GM23338 (cell line): ENCODE measurements around the gene HOXA10. TPM values are rescaled to one million over a fixed set of nuclear protein-coding genes. Genes with fewer than 3 reads are reported as not detected.
A peak's percentile ranks its signal among the peaks of the same experiment; 100 is the strongest.

Experiments
- ATAC-seq: fragments of 200-7000 bp; cut with Tn5 transposase; 3 replicates; pipeline ENCODE4 v1.9.1; 2020
- DNase-seq: peaks from one replicate; pipeline ENCODE4 v3.0.0-alpha.2; 2015; ENCODE audit warnings: low spot score
- H2AFZ ChIP-seq: fragments of 200-600 bp; sonication (generic); 2 replicates; pipeline ENCODE4 v1.8.0; 2016; ENCODE audit warnings: antibody characterized with exemption, mild to moderate bottlenecking, moderate library complexity
- H3F3A ChIP-seq: fragments of 200-600 bp; sonication (generic); replicated peaks from 2 replicates; pipeline ENCODE4 v1.8.0; 2017; ENCODE audit warnings: antibody characterized with exemption, mixed run types, low read depth
- H3K27ac ChIP-seq: fragments of 200-600 bp; sonication (generic); 2 replicates; pipeline ENCODE4 v1.6.1; 2016; ENCODE audit warnings: low read depth
- H3K27me3 ChIP-seq: fragments of 200-600 bp; sonication (generic); 2 replicates; pipeline ENCODE4 v1.8.0; 2016; ENCODE audit warnings: mild to moderate bottlenecking, mixed run types, moderate library complexity; ENCODE audit not compliant: insufficient read depth
- H3K36me3 ChIP-seq: fragments of 200-600 bp; sonication (generic); 2 replicates; pipeline ENCODE4 v1.8.0; 2016; ENCODE audit warnings: mild to moderate bottlenecking; ENCODE audit not compliant: insufficient read depth
- H3K4me1 ChIP-seq: fragments of 200-600 bp; sonication (generic); 2 replicates; pipeline ENCODE4 v1.8.0; 2016; ENCODE audit warnings: mild to moderate bottlenecking, moderate library complexity; ENCODE audit not compliant: insufficient read depth
- H3K4me2 ChIP-seq: fragments of 200-600 bp; sonication (generic); 2 replicates; pipeline ENCODE4 v1.7.1; 2017; ENCODE audit warnings: mixed run types
- H3K4me3 ChIP-seq: fragments of 200-600 bp; sonication (generic); 2 replicates; pipeline ENCODE4 v1.6.1; 2016; ENCODE audit warnings: mixed run types
- H3K79me2 ChIP-seq: fragments of 200-600 bp; sonication (generic); replicated peaks from 2 replicates; pipeline ENCODE4 v1.8.0; 2017; ENCODE audit warnings: mild to moderate bottlenecking; ENCODE audit not compliant: insufficient read depth
- H3K9me2 ChIP-seq: fragments of 200-600 bp; sonication (generic); 2 replicates; pipeline ENCODE4 v1.8.0; 2017; ENCODE audit not compliant: insufficient read depth
- H4K20me1 ChIP-seq: fragments of 200-600 bp; sonication (generic); replicated peaks from 2 replicates; pipeline ENCODE4 v1.8.0; 2017; ENCODE audit warnings: mild to moderate bottlenecking; ENCODE audit not compliant: insufficient read depth
- H3K27ac Mint-ChIP-seq: 2 replicates; pipeline ENCODE4 v1.8.0; 2020; ENCODE audit warnings: inconsistent platforms, mild to moderate bottlenecking, moderate library complexity, mixed read lengths
- H3K27me3 Mint-ChIP-seq: 3 replicates; pipeline ENCODE4 v1.8.0; 2022; ENCODE audit warnings: low read depth, mild to moderate bottlenecking, moderate library complexity, mixed read lengths, inconsistent platforms; ENCODE audit not compliant: insufficient read depth, poor library complexity
- H3K36me3 Mint-ChIP-seq: 3 replicates; pipeline ENCODE4 v1.8.0; 2021; ENCODE audit warnings: low read depth, mild to moderate bottlenecking, inconsistent platforms, moderate library complexity, mixed read lengths
- H3K4me1 Mint-ChIP-seq: 3 replicates; pipeline ENCODE4 v1.8.0; 2020; ENCODE audit warnings: mild to moderate bottlenecking, inconsistent platforms, mixed read lengths
- H3K4me3 Mint-ChIP-seq: 3 replicates; pipeline ENCODE4 v1.8.0; 2021; ENCODE audit warnings: moderate library complexity, mild to moderate bottlenecking, inconsistent platforms, mixed read lengths
- H3K9me3 Mint-ChIP-seq: 3 replicates; pipeline ENCODE4 v1.8.0; 2020; ENCODE audit warnings: moderate library complexity, mild to moderate bottlenecking, inconsistent platforms, mixed read lengths
- CREB1 ChIP-seq: fragments of 250-450 bp; sonication (Bioruptor Pico); IDR thresholded peaks from 2 replicates; pipeline ENCODE4 v1.5.0; 2020; ENCODE audit warnings: low read depth, mild to moderate bottlenecking, moderate library complexity
- ETS1 ChIP-seq: IDR thresholded peaks from 2 replicates; pipeline ENCODE4 v1.6.1; 2016; ENCODE audit warnings: antibody characterized with exemption
- EZH2 ChIP-seq: fragments of 200-600 bp; sonication (generic); IDR thresholded peaks from one replicate; pipeline ENCODE4 v1.8.0; 2017; ENCODE audit warnings: antibody characterized with exemption, mild to moderate bottlenecking, low read depth; ENCODE audit not compliant: unreplicated experiment
- EZH2phosphoT487 ChIP-seq: fragments of 200-600 bp; sonication (generic); IDR thresholded peaks from one replicate; pipeline ENCODE4 v1.8.1; 2018; ENCODE audit warnings: antibody characterized with exemption; ENCODE audit not compliant: unreplicated experiment
- JUNB ChIP-seq: IDR thresholded peaks from one replicate; pipeline ENCODE4 v1.6.1; 2016; ENCODE audit warnings: antibody characterized with exemption; ENCODE audit not compliant: unreplicated experiment
- NANOG ChIP-seq: IDR thresholded peaks from 2 replicates; pipeline ENCODE4 v1.6.1; 2016; ENCODE audit warnings: antibody characterized with exemption, borderline replicate concordance
- POLR2AphosphoS5 ChIP-seq: IDR thresholded peaks from 2 replicates; pipeline ENCODE4 v1.6.1; 2016; ENCODE audit warnings: antibody characterized with exemption, low read depth
- STAT1 ChIP-seq: IDR thresholded peaks from one replicate; pipeline ENCODE4 v1.6.1; 2016; ENCODE audit warnings: antibody characterized with exemption; ENCODE audit not compliant: unreplicated experiment
- ZNF114 ChIP-seq: fragments of 250-450 bp; sonication (Bioruptor Pico); IDR thresholded peaks from 2 replicates; pipeline ENCODE4 v1.5.0; 2020; ENCODE audit warnings: mild to moderate bottlenecking, moderate library complexity
- ZNF331 ChIP-seq: fragments of 250-450 bp; sonication (Bioruptor Pico); IDR thresholded peaks from 2 replicates; pipeline ENCODE4 v1.5.0; 2020; ENCODE audit warnings: low read depth, mild to moderate bottlenecking, moderate library complexity
- polyA plus RNA-seq: library from polyadenylated mRNA; unstranded; fragments of >200 nt; fragmentation: Nextera tagmentation; extraction: Ambion mirVana; gene quantifications from 2 replicates; pipeline ENCODE4 v1.2.1, GENCODE V29; 2016
- total RNA-seq: library from RNA; depleted of rRNA; stranded (reverse); fragments of >200 nt; shearing (Covaris generic); gene quantifications from 2 replicates; pipeline ENCODE4 v1.2.3, GENCODE V29; 2014
- TF ChIP-seq, protein P1 (sequence below): IDR thresholded peaks from one replicate; pipeline ENCODE4 v1.6.1; 2018; ENCODE audit warnings: antibody characterized with exemption; ENCODE audit not compliant: unreplicated experiment
- TF ChIP-seq, protein P2 (sequence below), 2 experiments: fragments of 200-600 bp in 1 of 2; sonication (generic) in 1 of 2; conservative IDR thresholded peaks; 2 replicates each; pipeline versions ENCODE4 v1.5.1 to v1.6.1; 2016 to 2017; ENCODE audit warnings: antibody characterized with exemption in 2 of 2, low read depth in 2 of 2, mild to moderate bottlenecking in 2 of 2, moderate library complexity in 1 of 2
- TF ChIP-seq, protein P3 (sequence below): fragments of 250-450 bp; sonication (Bioruptor Pico); IDR thresholded peaks from 2 replicates; pipeline ENCODE4 v1.5.0; 2020; ENCODE audit warnings: mild to moderate bottlenecking, moderate library complexity

HOXA10 gene
- total and polyA plus RNA-seq, 2 experiments from 2014 or later = not detected

- no peaks in the 10 kb centered on the region for H3K36me3 ChIP-seq
- no peaks in the 10 kb centered on the region for H3K9me2 ChIP-seq
- no peaks in the 10 kb centered on the region; the same call in 2 of the 3 replicates for H3K4me1 Mint-ChIP-seq
- H3K36me3 Mint-ChIP-seq = no peaks in the 10 kb centered on the region
- peaks cover 100% of the 10 kb centered on the region for H3K27me3 ChIP-seq
- TF ChIP-seq ZNF331 (no peak), ETS1 (no peak), JUNB (no peak), STAT1 (no peak), POLR2AphosphoS5 (no peak), NANOG (no peak), EZH2 (peak; percentile 89), ZNF114 (no peak), CREB1 (no peak), EZH2phosphoT487 (peak; percentile 84)
- TF ChIP-seq, protein P1, sequence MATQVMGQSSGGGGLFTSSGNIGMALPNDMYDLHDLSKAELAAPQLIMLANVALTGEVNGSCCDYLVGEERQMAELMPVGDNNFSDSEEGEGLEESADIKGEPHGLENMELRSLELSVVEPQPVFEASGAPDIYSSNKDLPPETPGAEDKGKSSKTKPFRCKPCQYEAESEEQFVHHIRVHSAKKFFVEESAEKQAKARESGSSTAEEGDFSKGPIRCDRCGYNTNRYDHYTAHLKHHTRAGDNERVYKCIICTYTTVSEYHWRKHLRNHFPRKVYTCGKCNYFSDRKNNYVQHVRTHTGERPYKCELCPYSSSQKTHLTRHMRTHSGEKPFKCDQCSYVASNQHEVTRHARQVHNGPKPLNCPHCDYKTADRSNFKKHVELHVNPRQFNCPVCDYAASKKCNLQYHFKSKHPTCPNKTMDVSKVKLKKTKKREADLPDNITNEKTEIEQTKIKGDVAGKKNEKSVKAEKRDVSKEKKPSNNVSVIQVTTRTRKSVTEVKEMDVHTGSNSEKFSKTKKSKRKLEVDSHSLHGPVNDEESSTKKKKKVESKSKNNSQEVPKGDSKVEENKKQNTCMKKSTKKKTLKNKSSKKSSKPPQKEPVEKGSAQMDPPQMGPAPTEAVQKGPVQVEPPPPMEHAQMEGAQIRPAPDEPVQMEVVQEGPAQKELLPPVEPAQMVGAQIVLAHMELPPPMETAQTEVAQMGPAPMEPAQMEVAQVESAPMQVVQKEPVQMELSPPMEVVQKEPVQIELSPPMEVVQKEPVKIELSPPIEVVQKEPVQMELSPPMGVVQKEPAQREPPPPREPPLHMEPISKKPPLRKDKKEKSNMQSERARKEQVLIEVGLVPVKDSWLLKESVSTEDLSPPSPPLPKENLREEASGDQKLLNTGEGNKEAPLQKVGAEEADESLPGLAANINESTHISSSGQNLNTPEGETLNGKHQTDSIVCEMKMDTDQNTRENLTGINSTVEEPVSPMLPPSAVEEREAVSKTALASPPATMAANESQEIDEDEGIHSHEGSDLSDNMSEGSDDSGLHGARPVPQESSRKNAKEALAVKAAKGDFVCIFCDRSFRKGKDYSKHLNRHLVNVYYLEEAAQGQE = no peak
- TF ChIP-seq, protein P2, sequence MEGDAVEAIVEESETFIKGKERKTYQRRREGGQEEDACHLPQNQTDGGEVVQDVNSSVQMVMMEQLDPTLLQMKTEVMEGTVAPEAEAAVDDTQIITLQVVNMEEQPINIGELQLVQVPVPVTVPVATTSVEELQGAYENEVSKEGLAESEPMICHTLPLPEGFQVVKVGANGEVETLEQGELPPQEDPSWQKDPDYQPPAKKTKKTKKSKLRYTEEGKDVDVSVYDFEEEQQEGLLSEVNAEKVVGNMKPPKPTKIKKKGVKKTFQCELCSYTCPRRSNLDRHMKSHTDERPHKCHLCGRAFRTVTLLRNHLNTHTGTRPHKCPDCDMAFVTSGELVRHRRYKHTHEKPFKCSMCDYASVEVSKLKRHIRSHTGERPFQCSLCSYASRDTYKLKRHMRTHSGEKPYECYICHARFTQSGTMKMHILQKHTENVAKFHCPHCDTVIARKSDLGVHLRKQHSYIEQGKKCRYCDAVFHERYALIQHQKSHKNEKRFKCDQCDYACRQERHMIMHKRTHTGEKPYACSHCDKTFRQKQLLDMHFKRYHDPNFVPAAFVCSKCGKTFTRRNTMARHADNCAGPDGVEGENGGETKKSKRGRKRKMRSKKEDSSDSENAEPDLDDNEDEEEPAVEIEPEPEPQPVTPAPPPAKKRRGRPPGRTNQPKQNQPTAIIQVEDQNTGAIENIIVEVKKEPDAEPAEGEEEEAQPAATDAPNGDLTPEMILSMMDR (conservative IDR thresholded peaks at IDR 0.05; ENCODE audit: low read depth in 2 of 2) = no peak
- TF ChIP-seq, protein P3, sequence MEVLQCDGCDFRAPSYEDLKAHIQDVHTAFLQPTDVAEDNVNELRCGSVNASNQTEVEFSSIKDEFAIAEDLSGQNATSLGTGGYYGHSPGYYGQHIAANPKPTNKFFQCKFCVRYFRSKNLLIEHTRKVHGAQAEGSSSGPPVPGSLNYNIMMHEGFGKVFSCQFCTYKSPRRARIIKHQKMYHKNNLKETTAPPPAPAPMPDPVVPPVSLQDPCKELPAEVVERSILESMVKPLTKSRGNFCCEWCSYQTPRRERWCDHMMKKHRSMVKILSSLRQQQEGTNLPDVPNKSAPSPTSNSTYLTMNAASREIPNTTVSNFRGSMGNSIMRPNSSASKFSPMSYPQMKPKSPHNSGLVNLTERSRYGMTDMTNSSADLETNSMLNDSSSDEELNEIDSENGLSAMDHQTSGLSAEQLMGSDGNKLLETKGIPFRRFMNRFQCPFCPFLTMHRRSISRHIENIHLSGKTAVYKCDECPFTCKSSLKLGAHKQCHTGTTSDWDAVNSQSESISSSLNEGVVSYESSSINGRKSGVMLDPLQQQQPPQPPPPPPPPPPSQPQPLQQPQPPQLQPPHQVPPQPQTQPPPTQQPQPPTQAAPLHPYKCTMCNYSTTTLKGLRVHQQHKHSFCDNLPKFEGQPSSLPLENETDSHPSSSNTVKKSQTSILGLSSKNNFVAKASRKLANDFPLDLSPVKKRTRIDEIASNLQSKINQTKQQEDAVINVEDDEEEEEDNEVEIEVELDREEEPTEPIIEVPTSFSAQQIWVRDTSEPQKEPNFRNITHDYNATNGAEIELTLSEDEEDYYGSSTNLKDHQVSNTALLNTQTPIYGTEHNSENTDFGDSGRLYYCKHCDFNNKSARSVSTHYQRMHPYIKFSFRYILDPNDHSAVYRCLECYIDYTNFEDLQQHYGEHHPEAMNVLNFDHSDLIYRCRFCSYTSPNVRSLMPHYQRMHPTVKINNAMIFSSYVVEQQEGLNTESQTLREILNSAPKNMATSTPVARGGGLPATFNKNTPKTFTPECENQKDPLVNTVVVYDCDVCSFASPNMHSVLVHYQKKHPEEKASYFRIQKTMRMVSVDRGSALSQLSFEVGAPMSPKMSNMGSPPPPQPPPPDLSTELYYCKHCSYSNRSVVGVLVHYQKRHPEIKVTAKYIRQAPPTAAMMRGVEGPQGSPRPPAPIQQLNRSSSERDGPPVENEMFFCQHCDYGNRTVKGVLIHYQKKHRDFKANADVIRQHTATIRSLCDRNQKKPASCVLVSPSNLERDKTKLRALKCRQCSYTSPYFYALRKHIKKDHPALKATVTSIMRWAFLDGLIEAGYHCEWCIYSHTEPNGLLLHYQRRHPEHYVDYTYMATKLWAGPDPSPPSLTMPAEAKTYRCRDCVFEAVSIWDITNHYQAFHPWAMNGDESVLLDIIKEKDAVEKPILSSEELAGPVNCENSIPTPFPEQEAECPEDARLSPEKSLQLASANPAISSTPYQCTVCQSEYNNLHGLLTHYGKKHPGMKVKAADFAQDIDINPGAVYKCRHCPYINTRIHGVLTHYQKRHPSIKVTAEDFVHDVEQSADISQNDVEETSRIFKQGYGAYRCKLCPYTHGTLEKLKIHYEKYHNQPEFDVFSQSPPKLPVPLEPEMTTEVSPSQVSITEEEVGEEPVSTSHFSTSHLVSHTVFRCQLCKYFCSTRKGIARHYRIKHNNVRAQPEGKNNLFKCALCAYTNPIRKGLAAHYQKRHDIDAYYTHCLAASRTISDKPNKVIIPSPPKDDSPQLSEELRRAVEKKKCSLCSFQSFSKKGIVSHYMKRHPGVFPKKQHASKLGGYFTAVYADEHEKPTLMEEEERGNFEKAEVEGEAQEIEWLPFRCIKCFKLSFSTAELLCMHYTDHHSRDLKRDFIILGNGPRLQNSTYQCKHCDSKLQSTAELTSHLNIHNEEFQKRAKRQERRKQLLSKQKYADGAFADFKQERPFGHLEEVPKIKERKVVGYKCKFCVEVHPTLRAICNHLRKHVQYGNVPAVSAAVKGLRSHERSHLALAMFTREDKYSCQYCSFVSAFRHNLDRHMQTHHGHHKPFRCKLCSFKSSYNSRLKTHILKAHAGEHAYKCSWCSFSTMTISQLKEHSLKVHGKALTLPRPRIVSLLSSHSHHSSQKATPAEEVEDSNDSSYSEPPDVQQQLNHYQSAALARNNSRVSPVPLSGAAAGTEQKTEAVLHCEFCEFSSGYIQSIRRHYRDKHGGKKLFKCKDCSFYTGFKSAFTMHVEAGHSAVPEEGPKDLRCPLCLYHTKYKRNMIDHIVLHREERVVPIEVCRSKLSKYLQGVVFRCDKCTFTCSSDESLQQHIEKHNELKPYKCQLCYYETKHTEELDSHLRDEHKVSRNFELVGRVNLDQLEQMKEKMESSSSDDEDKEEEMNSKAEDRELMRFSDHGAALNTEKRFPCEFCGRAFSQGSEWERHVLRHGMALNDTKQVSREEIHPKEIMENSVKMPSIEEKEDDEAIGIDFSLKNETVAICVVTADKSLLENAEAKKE (CRISPR knock-in tag) = no peak
- H3K4me3 Mint-ChIP-seq = peak within 1 kb of the TSS; percentile 53
- H2AFZ ChIP-seq = peak within 1 kb of the TSS; percentile 56; the same call in 1 of the 2 replicates
- no peaks in the 10 kb centered on the region; the same call in 2 of the 3 replicates for H3K9me3 Mint-ChIP-seq
- H3F3A ChIP-seq = peaks cover 55% of the 10 kb centered on the region
- H4K20me1 ChIP-seq = peaks cover 71% of the 10 kb centered on the region
- no peak within 1 kb of the TSS for H3K27ac ChIP-seq
- peaks cover 11% of the 10 kb centered on the region; the same call in 1 of the 2 replicates for H3K4me1 ChIP-seq
- peak; percentile 89 for DNase-seq
- ATAC-seq = peak; percentile 83
- peak within 1 kb of the TSS; percentile 62 for H3K4me3 ChIP-seq
- peaks cover 96% of the 10 kb centered on the region for H3K27me3 Mint-ChIP-seq
- H3K27ac Mint-ChIP-seq = no peak within 1 kb of the TSS
- no peaks in the 10 kb centered on the region for H3K79me2 ChIP-seq
- peak within 1 kb of the TSS; percentile 84 for H3K4me2 ChIP-seq
These were observed 43.4 kb downstream of the HOXA10 start, which contains the start of gene HOXA4 for GRCh38 chr7:27130540-27131389. TSS of gene HOXA4 (minus strand) at chr7:27130757. CDS start at chr7:27130733, 24 bp downstream.
